Keratinocyte (primary cell): ENCODE results near the gene CFAP53. TPM values are rescaled to one million over a fixed set of nuclear protein-coding genes. Genes with fewer than 3 reads are reported as not detected.

Experiments
- DNase-seq: peaks from one replicate; pipeline ENCODE4 v3.0.0-alpha.2; 2011; ENCODE audit warnings: low read depth, missing footprints, low spot score
- FAIRE-seq: peaks from 2 replicates; lab custom pipeline; 2011; peaks lifted over from hg19 to GRCh38; lab: Jason Lieb, UNC
- H2AFZ ChIP-seq: 2 replicates; pipeline ENCODE4 v1.6.0; 2012; ENCODE audit warnings: low read length, control low read depth, inconsistent platforms; ENCODE audit not compliant: control insufficient read depth
- H3K27ac ChIP-seq: 2 replicates; pipeline ENCODE4 v1.5.1; 2011; ENCODE audit warnings: low read length; ENCODE audit not compliant: control insufficient read depth, insufficient read depth
- H3K27me3 ChIP-seq: 3 replicates; pipeline ENCODE4 v1.6.0; 2011; ENCODE audit warnings: low read length; ENCODE audit not compliant: control insufficient read depth, insufficient read depth; ENCODE audit errors: extremely low read depth
- H3K36me3 ChIP-seq, 2 experiments: 2 replicates in 1 of 2; 3 replicates in 1 of 2; pipeline ENCODE4 v1.5.1; 2011; ENCODE audit warnings: low read length in 2 of 2, mild to moderate bottlenecking in 1 of 2; ENCODE audit not compliant: control insufficient read depth in 2 of 2, insufficient read depth in 2 of 2; ENCODE audit errors: extremely low read depth in 1 of 2
- H3K4me1 ChIP-seq: 3 replicates; pipeline ENCODE4 v1.5.1; 2011; ENCODE audit warnings: low read length; ENCODE audit not compliant: control insufficient read depth, insufficient read depth; ENCODE audit errors: extremely low read depth
- H3K4me2 ChIP-seq: 3 replicates; pipeline ENCODE4 v1.6.0; 2011; ENCODE audit warnings: low read depth, low read length; ENCODE audit not compliant: control insufficient read depth, insufficient read depth; ENCODE audit errors: extremely low read depth
- H3K4me3 ChIP-seq, 3 experiments: fragments of 200-600 bp in 1 of 3; sonication (generic) in 1 of 3; 2 replicates in 2 of 3; 3 replicates in 1 of 3; pipeline ENCODE4 v1.5.1; 2011 to 2016; ENCODE audit warnings: low read length in 3 of 3, mild to moderate bottlenecking in 3 of 3, control low read depth in 2 of 3, inconsistent platforms in 1 of 3, low read depth in 1 of 3, mixed read lengths in 1 of 3, mixed run types in 1 of 3, moderate library complexity in 1 of 3; ENCODE audit not compliant: control insufficient read depth in 2 of 3, insufficient read depth in 2 of 3; ENCODE audit errors: extremely low read depth in 1 of 3
- H3K79me2 ChIP-seq: 2 replicates; pipeline ENCODE4 v1.6.0; 2012; ENCODE audit warnings: low read length; ENCODE audit not compliant: control insufficient read depth, insufficient read depth
- H3K9ac ChIP-seq: 3 replicates; pipeline ENCODE4 v1.6.0; 2011; ENCODE audit warnings: low read length; ENCODE audit not compliant: control insufficient read depth, insufficient read depth; ENCODE audit errors: extremely low read depth
- H3K9me1 ChIP-seq: 3 replicates; pipeline ENCODE4 v1.6.0; 2011; ENCODE audit warnings: low read length; ENCODE audit not compliant: control insufficient read depth, insufficient read depth; ENCODE audit errors: extremely low read depth
- H3K9me3 ChIP-seq: 2 replicates; pipeline ENCODE4 v1.5.1; 2012; ENCODE audit warnings: low read depth, low read length; ENCODE audit not compliant: control insufficient read depth
- H4K20me1 ChIP-seq: 3 replicates; pipeline ENCODE4 v1.6.0; 2011; ENCODE audit warnings: low read length; ENCODE audit not compliant: control insufficient read depth, insufficient read depth; ENCODE audit errors: extremely low read depth
- CTCF ChIP-seq, 3 experiments: IDR thresholded peaks in 1 of 3; conservative IDR thresholded peaks in 1 of 3; optimal IDR thresholded peaks in 1 of 3; 2 replicates in 2 of 3; 3 replicates in 1 of 3; pipeline versions ENCODE3 to v1.5.1; 2011; ENCODE audit warnings: low read length in 3 of 3, mild to moderate bottlenecking in 3 of 3, moderate library complexity in 2 of 3, control low read depth in 1 of 3, inconsistent platforms in 1 of 3; ENCODE audit not compliant: insufficient read depth in 2 of 3; ENCODE audit errors: extremely low read depth in 1 of 3
- EZH2 ChIP-seq: IDR thresholded peaks from one replicate; pipeline ENCODE4 v1.6.1; 2012; ENCODE audit warnings: inconsistent platforms, mild to moderate bottlenecking, low read length, moderate library complexity
- dilution Hi-C: fragments of 300-500 bp; cut with MboI; formaldehyde crosslinking; loops from one replicate; pipeline ENCODE4 v1.7.0; 2020; ENCODE audit warnings: low sequenced_read_pairs; ENCODE audit not compliant: extremely low pct_ligation_motif_present
- polyA plus RNA-seq, 5 experiments: library from polyadenylated mRNA; depleted of rRNA in 3 of 5; stranded (reverse) in 3 of 5; stranded (forward) in 1 of 5; unstranded in 1 of 5; fragments of >200 nt; gene quantifications; 1 replicate in 1 of 5; 2 replicates in 3 of 5; 3 replicates in 1 of 5; pipeline versions ENCODE4 v1.2.1 to v1.2.3, GENCODE V29; 2011 to 2012; ENCODE audit warnings: missing spikeins in 2 of 5, low read depth in 1 of 5, low replicate concordance in 1 of 5

CFAP53 gene
- polyA plus RNA-seq, 1 donor (not counting 4 experiments of a cell fraction or from before 2014, with no cell fraction given): 0.59 TPM

DNA sequence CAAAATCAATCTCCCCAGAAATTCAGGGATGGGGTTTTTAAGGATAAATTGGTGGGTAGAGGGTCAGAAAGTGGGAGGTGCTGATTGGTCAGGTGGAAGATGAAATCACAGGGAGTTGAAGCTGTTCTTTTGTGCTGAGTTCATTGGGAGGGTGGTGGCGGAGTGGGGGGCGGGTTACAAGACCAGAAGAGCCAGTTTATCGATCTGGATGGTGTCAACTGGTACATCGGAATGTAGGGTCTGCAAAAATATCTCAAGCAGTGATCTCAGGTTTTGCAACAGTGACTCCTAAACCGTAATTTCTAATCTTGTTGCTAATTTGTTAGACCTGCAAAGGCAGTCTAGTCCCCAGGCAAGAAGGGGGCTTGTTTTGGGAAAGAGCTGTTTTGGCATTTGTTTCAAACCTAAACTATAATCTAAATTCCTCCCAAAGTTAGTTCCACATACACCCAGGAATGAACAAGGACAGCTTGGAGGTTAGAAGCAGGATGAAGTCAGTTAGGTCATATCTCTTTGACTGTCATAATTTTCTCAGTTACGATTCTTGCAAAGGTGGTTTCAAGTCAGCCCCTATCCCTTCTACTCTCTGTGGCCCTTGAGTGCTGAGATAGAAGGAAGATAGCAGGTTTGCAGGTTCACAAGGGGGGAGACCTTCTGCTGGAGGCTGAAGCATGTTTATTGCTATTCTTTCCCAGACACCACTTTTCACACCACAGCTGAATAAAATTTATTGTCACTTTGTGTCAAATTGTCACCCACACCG, 33.5 kb upstream of the CFAP53 start:
- Histone ChIP-seq H3K79me2 (no peaks in the 10 kb centered on the region), H3K27ac (no peak overlapping the region), H3K36me3 (no peaks in the 10 kb centered on the region), H3K9me3 (no peaks in the 10 kb centered on the region), H2AFZ (no peak overlapping the region), H3K4me1 (peaks cover 3% of the 10 kb centered on the region), H4K20me1 (no peaks in the 10 kb centered on the region), H3K4me3 (no peak overlapping the region), H3K4me2 (no peak overlapping the region), H3K9ac (no peak overlapping the region), H3K27me3 (peaks cover 5% of the 10 kb centered on the region), H3K9me1 (no peaks in the 10 kb centered on the region)
- FAIRE-seq (no peak), DNase-seq (no peak)
- dilution Hi-C loops: no loop called here
- TF ChIP-seq CTCF (optimal IDR thresholded peaks at IDR 0.05 in 1 of 3, IDR thresholded peaks at IDR 0.05 in 1 of 3, conservative IDR thresholded peaks at IDR 0.05 in 1 of 3; ENCODE audit: extremely low read depth in 1 of 3, insufficient read depth in 2 of 3, low read length in 3 of 3) (no peak), EZH2 (no peak)

- H3K4me2 ChIP-seq: peak overlapping the region; percentile 75
- FAIRE-seq: no peak
- H3K4me3 ChIP-seq: peak overlapping the region in 1 of 3 experiments; percentile 56
- TF ChIP-seq EZH2 (no peak), CTCF (optimal IDR thresholded peaks at IDR 0.05 in 1 of 3, IDR thresholded peaks at IDR 0.05 in 1 of 3, conservative IDR thresholded peaks at IDR 0.05 in 1 of 3; ENCODE audit: extremely low read depth in 1 of 3, insufficient read depth in 2 of 3, low read length in 3 of 3) (no peak)
- H3K27ac ChIP-seq: no peak overlapping the region
- H3K9me1 ChIP-seq: no peaks in the 10 kb centered on the region
- H3K79me2 ChIP-seq: no peaks in the 10 kb centered on the region
- H3K36me3 ChIP-seq: no peaks in the 10 kb centered on the region
- no peak for DNase-seq
- peaks cover 5% of the 10 kb centered on the region for H3K27me3 ChIP-seq
- H3K4me1 ChIP-seq: peaks cover 3% of the 10 kb centered on the region
- H4K20me1 ChIP-seq: no peaks in the 10 kb centered on the region
- dilution Hi-C loops: no loop called here
- no peak overlapping the region for H3K9ac ChIP-seq
- H2AFZ ChIP-seq: no peak overlapping the region
- H3K9me3 ChIP-seq: no peaks in the 10 kb centered on the region
Observed at GRCh38 chr18:50298443-50299284, 32.4 kb upstream of the CFAP53 start.
